RWPE2 (cell line): Measurements from ENCODE around the gene COL4A1.
A peak's percentile ranks its signal among the peaks of the same experiment; 100 is the strongest.
"Not testable (repeated sequence)": the region's sequence is repeated elsewhere in the genome, so short reads cannot be mapped to it uniquely, and the experiment has no call there.

Source experiments
- ATAC-seq: fragments of 200-7000 bp; cut with Tn5 transposase; 3 replicates; pipeline ENCODE4 v1.9.1; 2021; ENCODE audit warnings: low read depth
- DNase-seq: peaks from one replicate; pipeline ENCODE4 v3.0.0-alpha.2; 2020; ENCODE audit warnings: low spot score
- H3K27ac ChIP-seq: fragments of 450-650 bp; 2 replicates; pipeline ENCODE4 v1.5.1; 2017; ENCODE audit warnings: mild to moderate bottlenecking; ENCODE audit not compliant: poor library complexity, severe bottlenecking
- H3K27me3 ChIP-seq: fragments of 250-450 bp; sonication (Bioruptor Pico); 2 replicates; pipeline ENCODE4 v1.5.1; 2021; ENCODE audit warnings: mild to moderate bottlenecking, moderate library complexity; ENCODE audit not compliant: insufficient read depth, poor library complexity, severe bottlenecking
- H3K36me3 ChIP-seq: fragments of 250-450 bp; sonication (Bioruptor Pico); 2 replicates; pipeline ENCODE4 v1.5.1; 2020; ENCODE audit warnings: low read depth, mild to moderate bottlenecking, moderate library complexity
- H3K4me1 ChIP-seq: fragments of 250-450 bp; sonication (Bioruptor Pico); 2 replicates; pipeline ENCODE4 v1.5.1; 2021; ENCODE audit warnings: mild to moderate bottlenecking, moderate library complexity; ENCODE audit not compliant: insufficient read depth, poor library complexity, severe bottlenecking
- H3K4me3 ChIP-seq: fragments of 250-450 bp; sonication (Bioruptor Pico); 2 replicates; pipeline ENCODE4 v1.5.1; 2021; ENCODE audit warnings: mild to moderate bottlenecking, moderate library complexity; ENCODE audit not compliant: severe bottlenecking
- H3K9me3 ChIP-seq: fragments of 250-450 bp; sonication (Bioruptor Pico); 2 replicates; pipeline ENCODE4 v1.5.1; 2021; ENCODE audit warnings: mild to moderate bottlenecking, moderate library complexity; ENCODE audit not compliant: severe bottlenecking
- CTCF ChIP-seq: fragments of 450-650 bp; IDR thresholded peaks from one replicate; pipeline ENCODE4 v1.5.1; 2017; ENCODE audit warnings: mild to moderate bottlenecking, moderate library complexity; ENCODE audit not compliant: poor library complexity, severe bottlenecking

COL4A1 gene

DNA sequence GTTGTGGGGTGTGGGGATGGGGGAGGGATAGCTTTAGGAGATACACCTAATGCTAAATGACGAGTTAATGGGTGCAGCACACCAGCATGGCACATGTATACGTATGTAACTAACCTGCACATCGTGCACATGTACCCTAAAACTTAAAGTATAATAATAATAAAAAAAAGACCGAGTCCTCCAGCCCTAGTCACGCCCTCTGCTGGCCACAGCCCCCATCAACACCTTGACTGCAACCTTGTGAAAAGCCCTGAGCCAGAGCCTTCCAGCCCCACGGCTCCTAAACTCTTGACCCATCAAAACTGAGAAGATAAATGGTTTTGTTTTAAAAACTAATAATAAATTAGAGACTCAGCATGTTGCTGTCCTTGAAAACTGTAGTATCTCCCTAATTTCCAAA lies 194.6 kb downstream of the COL4A1 start:
- peak overlapping the region; percentile 32 for H3K27ac ChIP-seq
- H3K4me1 ChIP-seq: peaks cover 17% of the 10 kb centered on the region
- not testable (repeated sequence) for H3K4me3 ChIP-seq, DNase-seq, H3K9me3 ChIP-seq, H3K27me3 ChIP-seq, H3K36me3 ChIP-seq, ATAC-seq
- peak; percentile 35 for TF ChIP-seq CTCF

- Histone ChIP-seq H3K9me3 (no peaks in the 10 kb centered on the region), H3K27me3 (no peaks in the 10 kb centered on the region), H3K36me3 (no peaks in the 10 kb centered on the region), H3K27ac (no peak overlapping the region), H3K4me1 (peaks cover 17% of the 10 kb centered on the region), H3K4me3 (no peak overlapping the region)
- TF ChIP-seq CTCF: no peak
- ATAC-seq (no peak), DNase-seq (no peak)
Observed at GRCh38 chr13:110110783-110111182, 196.2 kb downstream of the COL4A1 start.

DNA sequence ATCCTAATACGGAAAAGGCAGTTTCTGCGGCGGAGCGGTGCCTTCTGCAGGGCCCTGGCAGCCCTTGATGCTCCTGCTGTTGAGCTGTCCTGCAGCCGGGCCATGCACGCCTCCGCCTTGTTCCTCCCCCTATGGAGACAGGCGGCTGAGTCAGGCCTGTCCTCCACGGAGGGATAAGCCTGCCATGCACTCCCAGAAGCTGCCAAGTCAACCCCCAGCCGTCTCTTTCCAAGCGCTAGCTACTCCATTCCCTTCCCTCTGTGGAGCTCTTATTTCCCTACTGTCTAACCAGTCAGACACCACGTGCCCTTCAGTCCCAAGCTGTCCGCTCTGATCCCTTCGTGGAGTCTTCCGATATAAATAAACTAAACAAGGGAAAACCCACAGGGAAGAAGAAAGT lies 197.0 kb downstream of the COL4A1 start:
- no peak for DNase-seq
- Histone ChIP-seq H3K27me3 (no peaks in the 10 kb centered on the region), H3K27ac (no peak overlapping the region), H3K9me3 (no peaks in the 10 kb centered on the region), H3K4me1 (peaks cover 17% of the 10 kb centered on the region), H3K4me3 (no peak overlapping the region), H3K36me3 (no peaks in the 10 kb centered on the region)
- no peak for TF ChIP-seq CTCF
- peak; percentile 54 for ATAC-seq

- H3K27me3 ChIP-seq: no peaks in the 10 kb centered on the region
- DNase-seq (no peak), ATAC-seq (no peak)
- H3K4me1 ChIP-seq: peaks cover 10% of the 10 kb centered on the region
- no peaks in the 10 kb centered on the region for H3K9me3 ChIP-seq
- TF ChIP-seq CTCF: peak; percentile 55
- H3K27ac ChIP-seq: no peak overlapping the region
- H3K36me3 ChIP-seq: no peaks in the 10 kb centered on the region
- no peak overlapping the region for H3K4me3 ChIP-seq
Observed at GRCh38 chr13:110109140-110109783, 197.7 kb downstream of the COL4A1 start.

DNA sequence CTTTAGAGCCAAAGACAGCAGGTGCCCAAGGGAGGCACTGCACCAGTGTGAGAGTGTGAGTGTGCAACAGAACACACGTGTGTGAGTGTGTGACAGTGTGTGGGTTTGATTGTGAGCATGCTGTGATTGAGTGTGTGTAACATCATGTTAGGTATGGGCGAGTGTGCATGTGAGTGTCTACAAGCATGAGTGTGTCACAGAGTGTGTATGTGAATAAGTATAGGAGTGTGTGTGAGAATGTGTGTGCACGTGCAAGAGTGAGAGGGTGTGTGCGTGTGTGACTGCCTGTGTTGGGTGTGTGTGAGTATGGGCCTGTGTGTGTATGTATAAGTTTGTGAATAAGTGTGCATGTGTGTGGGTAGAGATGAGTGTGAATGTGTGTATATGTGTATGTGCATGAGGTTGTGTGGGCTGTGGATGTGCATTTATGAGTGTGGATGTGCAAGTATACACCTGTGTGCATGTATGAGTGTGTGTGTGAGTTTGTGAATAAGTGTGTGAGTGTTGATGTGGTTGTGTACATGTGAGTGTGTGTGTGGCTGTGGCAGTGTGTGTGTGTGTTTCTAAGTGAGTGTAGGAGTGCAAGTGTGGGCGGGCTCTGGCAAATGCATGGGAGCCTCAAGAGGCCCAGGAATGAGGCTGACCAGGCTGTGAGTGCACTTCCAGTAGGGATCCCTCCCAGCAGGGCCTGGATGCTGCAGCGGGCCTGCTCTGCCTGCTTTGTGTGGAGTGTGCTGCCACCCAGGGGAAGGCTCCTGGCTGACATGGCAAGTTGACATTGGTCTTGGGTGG lies 198.4 kb downstream of the COL4A1 start:
- H3K27me3 ChIP-seq: no peaks in the 10 kb centered on the region
- DNase-seq (no peak), ATAC-seq (peak; percentile 91)
- no peaks in the 10 kb centered on the region for H3K36me3 ChIP-seq
- peak; percentile 81 for TF ChIP-seq CTCF
- H3K27ac ChIP-seq: no peak overlapping the region
- H3K4me3 ChIP-seq: no peak overlapping the region
- peaks cover 16% of the 10 kb centered on the region for H3K4me1 ChIP-seq
- no peaks in the 10 kb centered on the region for H3K9me3 ChIP-seq
